HCT116 (cell line): ENCODE results near the gene SLC39A1. TPM values are rescaled to one million over a fixed set of nuclear protein-coding genes. Genes with fewer than 3 reads are reported as not detected.

Experiments used
- ATAC-seq: fragments of 200-7000 bp; cut with Tn5 transposase; 2 replicates; pipeline ENCODE4 v1.9.1; 2020; ENCODE audit warnings: mild to moderate bottlenecking, moderate library complexity
- BruUV-seq: library from RNA; stranded (reverse); fragments of 400-500 nt; replicated peaks from 2 replicates; lab custom pipeline; 2021; lab: Mats Ljungman, UMichigan
- CTCF ChIA-PET: fragments of 300-600 bp; sonication (Branson Sonifier 250); formaldehyde crosslinking; loops from one replicate; lab custom pipeline; 2021; ENCODE audit warnings: antibody characterized with exemption; lab: Charles Lee
- POLR2A ChIA-PET: fragments of 300-600, 350-600 bp; sonication (Branson Sonifier 250); formaldehyde crosslinking; loops from one replicate; lab custom pipeline; 2021; ENCODE audit warnings: antibody characterized with exemption; lab: Charles Lee
- RAD21 ChIA-PET, 2 experiments: fragments of 300-600 bp; sonication (Branson Sonifier 250); formaldehyde crosslinking; loops; one replicate each; lab custom pipeline; 2023; ENCODE audit warnings: low total read pairs in 2 of 2; ENCODE audit not compliant: uncharacterized antibody in 2 of 2, unreplicated experiment in 2 of 2, low non-redundant PET in 1 of 2; lab: Charles Lee
- DNase-seq: peaks from one replicate; pipeline ENCODE4 v3.0.0-alpha.2; 2010; ENCODE audit warnings: low read depth, low spot score
- H2AFZ ChIP-seq: fragments of 200-600 bp; shearing (Covaris generic), sonication (generic); 2 replicates; pipeline ENCODE4 v1.6.1; 2017; ENCODE audit warnings: low read depth, mixed run types, mixed read lengths, antibody characterized with exemption, low read length; ENCODE audit not compliant: poor library complexity, severe bottlenecking
- H3K27ac ChIP-seq: 2 replicates; pipeline ENCODE4 v1.5.1; 2012; ENCODE audit warnings: low read depth, low read length
- H3K27me3 ChIP-seq: fragments of 200-600 bp; sonication (generic); 2 replicates; pipeline ENCODE4 v1.6.1; 2016; ENCODE audit warnings: mixed run types, low read length, mixed read lengths; ENCODE audit not compliant: insufficient read depth
- H3K36me3 ChIP-seq, 2 experiments: fragments of 200-500 bp in 1 of 2; fragments of 200-600 bp in 1 of 2; sonication (Bioruptor generic) in 1 of 2; sonication (generic) in 1 of 2; 2 replicates each; pipeline versions ENCODE4 v1.5.1 to v1.6.1; 2014 to 2016; ENCODE audit warnings: low read length in 2 of 2, inconsistent platforms in 1 of 2, mixed read lengths in 1 of 2, mixed run types in 1 of 2; ENCODE audit not compliant: insufficient read depth in 2 of 2, control insufficient read depth in 1 of 2
- H3K4me1 ChIP-seq, 2 experiments: fragments of 200-600 bp in 1 of 2; sonication (generic) in 1 of 2; 2 replicates each; pipeline versions ENCODE4 v1.5.1 to v1.6.1; 2012 to 2017; ENCODE audit warnings: low read length in 2 of 2, inconsistent platforms in 1 of 2, mild to moderate bottlenecking in 1 of 2, mixed read lengths in 1 of 2, mixed run types in 1 of 2, moderate library complexity in 1 of 2; ENCODE audit not compliant: insufficient read depth in 2 of 2, control insufficient read depth in 1 of 2
- H3K4me2 ChIP-seq: fragments of 200-600 bp; sonication (generic); 2 replicates; pipeline ENCODE4 v1.6.1; 2017; ENCODE audit warnings: mixed run types, low read length, mixed read lengths
- H3K4me3 ChIP-seq, 2 experiments: fragments of 200-600 bp in 1 of 2; sonication (generic) in 1 of 2; replicated peaks in 1 of 2; 2 replicates each; pipeline ENCODE4 v1.5.1; 2011 to 2016; ENCODE audit warnings: low read length in 2 of 2, control low read depth in 1 of 2, low read depth in 1 of 2, mild to moderate bottlenecking in 1 of 2, mixed read lengths in 1 of 2, mixed run types in 1 of 2
- H3K79me2 ChIP-seq: fragments of 200-600 bp; sonication (generic); 2 replicates; pipeline ENCODE4 v1.6.1; 2017; ENCODE audit warnings: mild to moderate bottlenecking, mixed run types, low read length, moderate library complexity, mixed read lengths; ENCODE audit not compliant: insufficient read depth
- H3K9ac ChIP-seq: fragments of 200-600 bp; sonication (generic); 2 replicates; pipeline ENCODE4 v1.6.1; 2016; ENCODE audit warnings: low read length, mixed read lengths
- H3K9me2 ChIP-seq: fragments of 200-600 bp; sonication (generic), shearing (Covaris generic); 2 replicates; pipeline ENCODE4 v1.6.1; 2017; ENCODE audit warnings: mixed run types, mild to moderate bottlenecking, moderate library complexity; ENCODE audit not compliant: insufficient read depth
- H3K9me3 ChIP-seq, 2 experiments: fragments of 200-500 bp in 1 of 2; fragments of 200-600 bp in 1 of 2; sonication (Bioruptor generic) in 1 of 2; sonication (generic) in 1 of 2; 2 replicates each; pipeline ENCODE4 v1.6.1; 2014 to 2017; ENCODE audit warnings: low read length in 2 of 2, mixed read lengths in 2 of 2, inconsistent platforms in 1 of 2, low read depth in 1 of 2, mild to moderate bottlenecking in 1 of 2, mixed run types in 1 of 2, moderate library complexity in 1 of 2; ENCODE audit not compliant: control insufficient read depth in 1 of 2, insufficient read depth in 1 of 2
- H4K20me1 ChIP-seq: fragments of 200-600 bp; sonication (generic), shearing (Covaris generic); 2 replicates; pipeline ENCODE4 v1.6.1; 2017; ENCODE audit warnings: mixed run types, mild to moderate bottlenecking, moderate library complexity; ENCODE audit not compliant: insufficient read depth
- ATF3 ChIP-seq: IDR thresholded peaks from 2 replicates; pipeline ENCODE4 v1.6.1; 2012
- CEBPB ChIP-seq: IDR thresholded peaks from 2 replicates; pipeline ENCODE4 v1.6.1; 2012; ENCODE audit warnings: low read depth
- CTCF ChIP-seq, 3 experiments: fragments of 200-600 bp in 1 of 3; sonication (generic) in 1 of 3; IDR thresholded peaks in 2 of 3; conservative IDR thresholded peaks in 1 of 3; 2 replicates each; pipeline ENCODE4 v1.5.1; 2012 to 2017; ENCODE audit warnings: low read depth in 2 of 3, low read length in 2 of 3, antibody characterized with exemption in 1 of 3, borderline replicate concordance in 1 of 3, control low read depth in 1 of 3, mild to moderate bottlenecking in 1 of 3, mixed read lengths in 1 of 3, mixed run types in 1 of 3, moderate library complexity in 1 of 3; ENCODE audit not compliant: insufficient read depth in 1 of 3
- EGR1 ChIP-seq: IDR thresholded peaks from 2 replicates; pipeline ENCODE4 v1.6.1; 2012; ENCODE audit warnings: low read depth
- ELF1 ChIP-seq: IDR thresholded peaks from 2 replicates; pipeline ENCODE4 v1.6.1; 2012; ENCODE audit warnings: low read depth, borderline replicate concordance
- EZH2 ChIP-seq: fragments of 200-600 bp; sonication (generic); IDR thresholded peaks from 2 replicates; pipeline ENCODE4 v1.6.1; 2017; ENCODE audit warnings: antibody characterized with exemption, mixed run types
- EZH2phosphoT487 ChIP-seq: fragments of 200-600 bp; IDR thresholded peaks from 2 replicates; pipeline ENCODE4 v1.6.1; 2018; ENCODE audit warnings: antibody characterized with exemption, borderline replicate concordance
- FOSL1 ChIP-seq: IDR thresholded peaks from 2 replicates; pipeline ENCODE4 v1.6.1; 2012; ENCODE audit warnings: low read depth
- JUND ChIP-seq: IDR thresholded peaks from 2 replicates; pipeline ENCODE4 v1.6.1; 2012
- POLR2A ChIP-seq: IDR thresholded peaks from 2 replicates; pipeline ENCODE4 v1.7.0; 2011; ENCODE audit warnings: borderline replicate concordance; ENCODE audit not compliant: insufficient read depth, insufficient read length; ENCODE audit errors: extremely low read depth
- POLR2AphosphoS5 ChIP-seq: IDR thresholded peaks from 2 replicates; pipeline ENCODE4 v1.6.1; 2011; ENCODE audit warnings: mild to moderate bottlenecking, low read depth, low read length, moderate library complexity
- RAD21 ChIP-seq: IDR thresholded peaks from 2 replicates; pipeline ENCODE4 v1.6.1; 2012; ENCODE audit warnings: low read depth, mild to moderate bottlenecking
- REST ChIP-seq: IDR thresholded peaks from 2 replicates; pipeline ENCODE4 v1.6.1; 2012; ENCODE audit warnings: low read depth
- SP1 ChIP-seq: IDR thresholded peaks from 2 replicates; pipeline ENCODE4 v1.6.1; 2012; ENCODE audit warnings: low read depth
- SRF ChIP-seq: IDR thresholded peaks from 2 replicates; pipeline ENCODE4 v1.6.1; 2012; ENCODE audit warnings: low read depth
- ZBTB33 ChIP-seq: IDR thresholded peaks from 2 replicates; pipeline ENCODE4 v1.6.1; 2011; ENCODE audit warnings: mild to moderate bottlenecking, low read length, moderate library complexity; ENCODE audit not compliant: insufficient replicate concordance; ENCODE audit errors: extremely low read depth
- intact Hi-C: fragments of 100-400 bp; cut with micrococcal nuclease; formaldehyde crosslinking; loops from 2 replicates; pipeline ENCODE4 v1.10.0; 2022
- total RNA-seq: library from RNA; stranded (reverse); gene quantifications from one replicate; pipeline ENCODE4 v1.2.1, GENCODE V29; 2021; ENCODE audit not compliant: unreplicated experiment

The SLC39A1 gene
- total RNA-seq, 1 experiment from 2014 or later: 51.5 TPM

- peak overlapping the region; percentile 87 for H3K4me2 ChIP-seq
- H3K4me3 ChIP-seq: no peak overlapping the region
- no peaks in the 10 kb centered on the region for H3K27me3 ChIP-seq
- no peak for DNase-seq
- peaks cover 12 to 42% of the 10 kb centered on the region in 2 experiments; a peak in 3 of 4 replicates for H3K4me1 ChIP-seq
- peaks cover 61% of the 10 kb centered on the region for H3K79me2 ChIP-seq
- ChIA-PET POLR2A (interaction anchor here (1.0 to 2.7 kb wide), 3 partner anchors 8 to 31 kb away, joined by 3 to 7 read pairs (median 5); partner anchors contain the start of genes CREB3L4, JTB and RPS27), CTCF (interaction anchor here (1.3 to 1.5 kb wide), 2 partner anchors 8 to 13 kb away, joined by 4 to 7 read pairs; partner anchors contain the start of genes CREB3L4 and DENND4B), RAD21 (no interaction called here)
- no peak overlapping the region for H2AFZ ChIP-seq
- intact Hi-C loops: no loop called here
- peak overlapping the region; percentile 94 for H3K27ac ChIP-seq
- TF ChIP-seq JUND (no peak), SRF (no peak), CEBPB (no peak), FOSL1 (no peak), CTCF (IDR thresholded peaks at IDR 0.05 in 2 of 3, conservative IDR thresholded peaks at IDR 0.05 in 1 of 3; ENCODE audit: borderline replicate concordance in 1 of 3, insufficient read depth in 1 of 3, low read depth in 2 of 3, low read length in 2 of 3) (no peak), EGR1 (no peak), POLR2A (no peak), SP1 (no peak), POLR2AphosphoS5 (no peak), RAD21 (no peak), REST (no peak), EZH2phosphoT487 (no peak), ELF1 (no peak), ZBTB33 (no peak), EZH2 (no peak), ATF3 (no peak)
- no peaks in the 10 kb centered on the region for H4K20me1 ChIP-seq
- peaks cover 5 to 11% of the 10 kb centered on the region in 2 experiments; a peak in 1 of 4 replicates for H3K36me3 ChIP-seq
- H3K9me3 ChIP-seq: no peaks in the 10 kb centered on the region
- BruUV-seq: no TSS peak
- no peaks in the 10 kb centered on the region for H3K9me2 ChIP-seq
- no peak for ATAC-seq
- no peak overlapping the region for H3K9ac ChIP-seq
These were observed 3.9 kb downstream of the SLC39A1 start for GRCh38 chr1:153959454-153959853.
